Measurements from ENCODE around the gene COX19.

- TF ChIP-seq, protein P1, sequence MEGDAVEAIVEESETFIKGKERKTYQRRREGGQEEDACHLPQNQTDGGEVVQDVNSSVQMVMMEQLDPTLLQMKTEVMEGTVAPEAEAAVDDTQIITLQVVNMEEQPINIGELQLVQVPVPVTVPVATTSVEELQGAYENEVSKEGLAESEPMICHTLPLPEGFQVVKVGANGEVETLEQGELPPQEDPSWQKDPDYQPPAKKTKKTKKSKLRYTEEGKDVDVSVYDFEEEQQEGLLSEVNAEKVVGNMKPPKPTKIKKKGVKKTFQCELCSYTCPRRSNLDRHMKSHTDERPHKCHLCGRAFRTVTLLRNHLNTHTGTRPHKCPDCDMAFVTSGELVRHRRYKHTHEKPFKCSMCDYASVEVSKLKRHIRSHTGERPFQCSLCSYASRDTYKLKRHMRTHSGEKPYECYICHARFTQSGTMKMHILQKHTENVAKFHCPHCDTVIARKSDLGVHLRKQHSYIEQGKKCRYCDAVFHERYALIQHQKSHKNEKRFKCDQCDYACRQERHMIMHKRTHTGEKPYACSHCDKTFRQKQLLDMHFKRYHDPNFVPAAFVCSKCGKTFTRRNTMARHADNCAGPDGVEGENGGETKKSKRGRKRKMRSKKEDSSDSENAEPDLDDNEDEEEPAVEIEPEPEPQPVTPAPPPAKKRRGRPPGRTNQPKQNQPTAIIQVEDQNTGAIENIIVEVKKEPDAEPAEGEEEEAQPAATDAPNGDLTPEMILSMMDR (conservative IDR thresholded peaks at IDR 0.05; ENCODE audit: low read depth, low read length) = no peak
- TF ChIP-seq EZH2 (IDR thresholded peaks at IDR 0.05; ENCODE audit: low read length, unreplicated experiment) (no peak), EZH2phosphoT487 (IDR thresholded peaks at IDR 0.05; ENCODE audit: borderline replicate concordance, low read length) (no peak)
Observed at GRCh38 chr7:997404-998395, 22.4 kb upstream of the COX19 start.

Data from PC-3 (cell line).